ENCODE measurements around the gene AOC2. TPM values are rescaled to one million over a fixed set of nuclear protein-coding genes. Genes with fewer than 3 reads are reported as not detected.

The AOC2 gene
- total and polyA plus RNA-seq, 9 of the 15 experiments (the other 6 are each of a cell fraction or from before 2014, with no cell fraction given) = 0.08 to 0.91 (median 0.49) TPM

DNA sequence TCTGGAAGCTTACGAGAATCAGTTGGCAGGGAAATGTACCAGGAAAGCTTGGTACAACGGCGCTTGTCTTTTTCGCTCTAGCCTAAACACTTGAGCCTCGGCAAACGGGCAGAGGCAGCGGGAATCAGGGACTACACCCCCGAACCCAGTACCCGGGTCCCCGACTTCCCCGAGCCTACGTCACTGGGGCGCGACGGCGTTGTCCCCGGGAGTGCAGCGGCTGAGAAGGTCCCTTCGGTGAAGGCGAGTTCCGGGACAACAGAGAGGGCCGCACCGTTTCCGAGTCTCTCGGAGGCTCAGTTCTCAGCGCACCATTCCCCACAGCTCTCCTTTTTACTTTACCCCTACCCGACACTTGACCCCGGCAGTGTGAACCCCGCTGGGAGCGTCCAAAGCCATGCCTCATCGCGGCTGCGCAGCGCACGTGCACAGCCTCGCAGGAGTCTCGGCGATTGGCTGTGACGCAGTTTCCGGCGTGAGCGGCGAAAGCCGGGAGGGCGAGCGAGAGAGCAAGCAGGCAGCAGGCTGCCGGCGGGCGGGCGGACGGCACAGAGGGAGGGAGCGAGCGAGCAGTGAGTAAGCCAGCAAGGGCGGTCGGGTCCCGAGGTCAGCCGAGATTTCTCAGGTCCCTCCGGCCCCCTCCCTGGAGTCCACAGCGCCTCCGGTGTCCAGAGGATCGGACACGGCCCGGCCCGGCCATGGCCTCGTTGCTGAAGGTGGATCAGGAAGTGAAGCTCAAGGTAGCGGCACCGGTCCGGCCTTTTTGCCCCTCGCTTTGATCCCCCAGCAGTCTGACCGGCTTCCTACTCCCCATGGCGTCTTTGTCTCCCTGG lies 11.2 kb upstream of the AOC2 start, which contains the start of gene PSME3 (continued):
- TF ChIP-seq, protein P1, sequence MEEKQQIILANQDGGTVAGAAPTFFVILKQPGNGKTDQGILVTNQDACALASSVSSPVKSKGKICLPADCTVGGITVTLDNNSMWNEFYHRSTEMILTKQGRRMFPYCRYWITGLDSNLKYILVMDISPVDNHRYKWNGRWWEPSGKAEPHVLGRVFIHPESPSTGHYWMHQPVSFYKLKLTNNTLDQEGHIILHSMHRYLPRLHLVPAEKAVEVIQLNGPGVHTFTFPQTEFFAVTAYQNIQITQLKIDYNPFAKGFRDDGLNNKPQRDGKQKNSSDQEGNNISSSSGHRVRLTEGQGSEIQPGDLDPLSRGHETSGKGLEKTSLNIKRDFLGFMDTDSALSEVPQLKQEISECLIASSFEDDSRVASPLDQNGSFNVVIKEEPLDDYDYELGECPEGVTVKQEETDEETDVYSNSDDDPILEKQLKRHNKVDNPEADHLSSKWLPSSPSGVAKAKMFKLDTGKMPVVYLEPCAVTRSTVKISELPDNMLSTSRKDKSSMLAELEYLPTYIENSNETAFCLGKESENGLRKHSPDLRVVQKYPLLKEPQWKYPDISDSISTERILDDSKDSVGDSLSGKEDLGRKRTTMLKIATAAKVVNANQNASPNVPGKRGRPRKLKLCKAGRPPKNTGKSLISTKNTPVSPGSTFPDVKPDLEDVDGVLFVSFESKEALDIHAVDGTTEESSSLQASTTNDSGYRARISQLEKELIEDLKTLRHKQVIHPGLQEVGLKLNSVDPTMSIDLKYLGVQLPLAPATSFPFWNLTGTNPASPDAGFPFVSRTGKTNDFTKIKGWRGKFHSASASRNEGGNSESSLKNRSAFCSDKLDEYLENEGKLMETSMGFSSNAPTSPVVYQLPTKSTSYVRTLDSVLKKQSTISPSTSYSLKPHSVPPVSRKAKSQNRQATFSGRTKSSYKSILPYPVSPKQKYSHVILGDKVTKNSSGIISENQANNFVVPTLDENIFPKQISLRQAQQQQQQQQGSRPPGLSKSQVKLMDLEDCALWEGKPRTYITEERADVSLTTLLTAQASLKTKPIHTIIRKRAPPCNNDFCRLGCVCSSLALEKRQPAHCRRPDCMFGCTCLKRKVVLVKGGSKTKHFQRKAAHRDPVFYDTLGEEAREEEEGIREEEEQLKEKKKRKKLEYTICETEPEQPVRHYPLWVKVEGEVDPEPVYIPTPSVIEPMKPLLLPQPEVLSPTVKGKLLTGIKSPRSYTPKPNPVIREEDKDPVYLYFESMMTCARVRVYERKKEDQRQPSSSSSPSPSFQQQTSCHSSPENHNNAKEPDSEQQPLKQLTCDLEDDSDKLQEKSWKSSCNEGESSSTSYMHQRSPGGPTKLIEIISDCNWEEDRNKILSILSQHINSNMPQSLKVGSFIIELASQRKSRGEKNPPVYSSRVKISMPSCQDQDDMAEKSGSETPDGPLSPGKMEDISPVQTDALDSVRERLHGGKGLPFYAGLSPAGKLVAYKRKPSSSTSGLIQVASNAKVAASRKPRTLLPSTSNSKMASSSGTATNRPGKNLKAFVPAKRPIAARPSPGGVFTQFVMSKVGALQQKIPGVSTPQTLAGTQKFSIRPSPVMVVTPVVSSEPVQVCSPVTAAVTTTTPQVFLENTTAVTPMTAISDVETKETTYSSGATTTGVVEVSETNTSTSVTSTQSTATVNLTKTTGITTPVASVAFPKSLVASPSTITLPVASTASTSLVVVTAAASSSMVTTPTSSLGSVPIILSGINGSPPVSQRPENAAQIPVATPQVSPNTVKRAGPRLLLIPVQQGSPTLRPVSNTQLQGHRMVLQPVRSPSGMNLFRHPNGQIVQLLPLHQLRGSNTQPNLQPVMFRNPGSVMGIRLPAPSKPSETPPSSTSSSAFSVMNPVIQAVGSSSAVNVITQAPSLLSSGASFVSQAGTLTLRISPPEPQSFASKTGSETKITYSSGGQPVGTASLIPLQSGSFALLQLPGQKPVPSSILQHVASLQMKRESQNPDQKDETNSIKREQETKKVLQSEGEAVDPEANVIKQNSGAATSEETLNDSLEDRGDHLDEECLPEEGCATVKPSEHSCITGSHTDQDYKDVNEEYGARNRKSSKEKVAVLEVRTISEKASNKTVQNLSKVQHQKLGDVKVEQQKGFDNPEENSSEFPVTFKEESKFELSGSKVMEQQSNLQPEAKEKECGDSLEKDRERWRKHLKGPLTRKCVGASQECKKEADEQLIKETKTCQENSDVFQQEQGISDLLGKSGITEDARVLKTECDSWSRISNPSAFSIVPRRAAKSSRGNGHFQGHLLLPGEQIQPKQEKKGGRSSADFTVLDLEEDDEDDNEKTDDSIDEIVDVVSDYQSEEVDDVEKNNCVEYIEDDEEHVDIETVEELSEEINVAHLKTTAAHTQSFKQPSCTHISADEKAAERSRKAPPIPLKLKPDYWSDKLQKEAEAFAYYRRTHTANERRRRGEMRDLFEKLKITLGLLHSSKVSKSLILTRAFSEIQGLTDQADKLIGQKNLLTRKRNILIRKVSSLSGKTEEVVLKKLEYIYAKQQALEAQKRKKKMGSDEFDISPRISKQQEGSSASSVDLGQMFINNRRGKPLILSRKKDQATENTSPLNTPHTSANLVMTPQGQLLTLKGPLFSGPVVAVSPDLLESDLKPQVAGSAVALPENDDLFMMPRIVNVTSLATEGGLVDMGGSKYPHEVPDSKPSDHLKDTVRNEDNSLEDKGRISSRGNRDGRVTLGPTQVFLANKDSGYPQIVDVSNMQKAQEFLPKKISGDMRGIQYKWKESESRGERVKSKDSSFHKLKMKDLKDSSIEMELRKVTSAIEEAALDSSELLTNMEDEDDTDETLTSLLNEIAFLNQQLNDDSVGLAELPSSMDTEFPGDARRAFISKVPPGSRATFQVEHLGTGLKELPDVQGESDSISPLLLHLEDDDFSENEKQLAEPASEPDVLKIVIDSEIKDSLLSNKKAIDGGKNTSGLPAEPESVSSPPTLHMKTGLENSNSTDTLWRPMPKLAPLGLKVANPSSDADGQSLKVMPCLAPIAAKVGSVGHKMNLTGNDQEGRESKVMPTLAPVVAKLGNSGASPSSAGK (IDR thresholded peaks at IDR 0.05) = peak; percentile 74
- TF ChIP-seq, protein P2, sequence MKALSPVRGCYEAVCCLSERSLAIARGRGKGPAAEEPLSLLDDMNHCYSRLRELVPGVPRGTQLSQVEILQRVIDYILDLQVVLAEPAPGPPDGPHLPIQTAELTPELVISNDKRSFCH (CRISPR knock-in tag; IDR thresholded peaks at IDR 0.05) = no peak
- TF ChIP-seq, protein P2 (tag; IDR thresholded peaks at IDR 0.05) = no peak
- TF ChIP-seq NR4A1 (CRISPR knock-in tag; IDR thresholded peaks at IDR 0.05) = no peak
- TF ChIP-seq NR4A1 (tag; IDR thresholded peaks at IDR 0.05) = 0 out of 2 replicates have a peak, but pooled peaks have one; percentile 63
- TF ChIP-seq MAZ (CRISPR knock-in tag; conservative IDR thresholded peaks at IDR 0.05 in 1 of 2, IDR thresholded peaks at IDR 0.05 in 1 of 2) = peak; percentile 63 to 79
- 0 out of 2 replicates have a peak, but pooled peaks have one; percentile 35 for TF ChIP-seq SOX6 (IDR thresholded peaks at IDR 0.05)
- TF ChIP-seq, protein P3, sequence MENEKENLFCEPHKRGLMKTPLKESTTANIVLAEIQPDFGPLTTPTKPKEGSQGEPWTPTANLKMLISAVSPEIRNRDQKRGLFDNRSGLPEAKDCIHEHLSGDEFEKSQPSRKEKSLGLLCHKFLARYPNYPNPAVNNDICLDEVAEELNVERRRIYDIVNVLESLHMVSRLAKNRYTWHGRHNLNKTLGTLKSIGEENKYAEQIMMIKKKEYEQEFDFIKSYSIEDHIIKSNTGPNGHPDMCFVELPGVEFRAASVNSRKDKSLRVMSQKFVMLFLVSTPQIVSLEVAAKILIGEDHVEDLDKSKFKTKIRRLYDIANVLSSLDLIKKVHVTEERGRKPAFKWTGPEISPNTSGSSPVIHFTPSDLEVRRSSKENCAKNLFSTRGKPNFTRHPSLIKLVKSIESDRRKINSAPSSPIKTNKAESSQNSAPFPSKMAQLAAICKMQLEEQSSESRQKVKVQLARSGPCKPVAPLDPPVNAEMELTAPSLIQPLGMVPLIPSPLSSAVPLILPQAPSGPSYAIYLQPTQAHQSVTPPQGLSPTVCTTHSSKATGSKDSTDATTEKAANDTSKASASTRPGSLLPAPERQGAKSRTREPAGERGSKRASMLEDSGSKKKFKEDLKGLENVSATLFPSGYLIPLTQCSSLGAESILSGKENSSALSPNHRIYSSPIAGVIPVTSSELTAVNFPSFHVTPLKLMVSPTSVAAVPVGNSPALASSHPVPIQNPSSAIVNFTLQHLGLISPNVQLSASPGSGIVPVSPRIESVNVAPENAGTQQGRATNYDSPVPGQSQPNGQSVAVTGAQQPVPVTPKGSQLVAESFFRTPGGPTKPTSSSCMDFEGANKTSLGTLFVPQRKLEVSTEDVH (IDR thresholded peaks at IDR 0.05; ENCODE audit: low read depth, partially characterized antibody) = peak; percentile 93
- peak; percentile 45 for TF ChIP-seq RNF2 (IDR thresholded peaks at IDR 0.05)
